Tibial nerve (tissue), 4 donors: Measurements from ENCODE around the gene FBXL17.
"Not testable (repeated sequence)": the region's sequence is repeated elsewhere in the genome, so short reads cannot be mapped to it uniquely, and the experiment has no call there.

Experiments used
- CTCF ChIP-seq, 5 experiments: fragments of 200-600 bp in 3 of 5; fragments of 450-650 bp in 2 of 5; sonication (generic) in 3 of 5; IDR thresholded peaks; one replicate each; pipeline ENCODE4 v1.5.1; 2016 to 2019; ENCODE audit warnings: antibody characterized with exemption in 5 of 5, mild to moderate bottlenecking in 3 of 5, moderate library complexity in 2 of 5
- EP300 ChIP-seq, 2 donors: sonication (generic); formaldehyde crosslinking; IDR thresholded peaks; one replicate each; pipeline ENCODE4 v1.6.1; 2017; ENCODE audit warnings: antibody characterized with exemption in 2 of 2, mild to moderate bottlenecking in 1 of 2
- POLR2A ChIP-seq, 2 donors: fragments of 450-650 bp; IDR thresholded peaks; one replicate each; pipeline ENCODE4 v1.6.1; 2017; ENCODE audit warnings: antibody characterized with exemption in 2 of 2, mild to moderate bottlenecking in 2 of 2, moderate library complexity in 2 of 2

GRCh38 chr5:108396837-108397236, 14.9 kb upstream of the FBXL17 start:
- TF ChIP-seq CTCF, POLR2A, EP300 (IDR thresholded peaks at IDR 0.05): not testable (repeated sequence)
